SK-N-SH treated with all-trans-retinoic acid at 6 μM for 48 hours (cell line): ENCODE measurements around the gene WDR54.

Experiments
- ATAC-seq: fragments of 200-7000 bp; cut with Tn5 transposase; 3 replicates; pipeline ENCODE4 v1.9.1; 2020; ENCODE audit warnings: mild to moderate bottlenecking, moderate library complexity
- BACH2 ChIP-seq: fragments of 250-450 bp; sonication (Bioruptor Pico); IDR thresholded peaks from 2 replicates; pipeline ENCODE4 v1.9.0; 2021; ENCODE audit warnings: mild to moderate bottlenecking, borderline replicate concordance
- CREB5 ChIP-seq: fragments of 250-450 bp; sonication (Bioruptor Pico); IDR thresholded peaks from 2 replicates; pipeline ENCODE4 v1.5.1; 2020; ENCODE audit warnings: low read depth, mild to moderate bottlenecking, moderate library complexity
- CSRNP3 ChIP-seq: fragments of 250-450 bp; sonication (Bioruptor Pico); IDR thresholded peaks from 2 replicates; pipeline ENCODE4 v1.5.1; 2021; ENCODE audit warnings: mild to moderate bottlenecking, moderate library complexity
- ESRRG ChIP-seq: fragments of 250-450 bp; sonication (Bioruptor Pico); IDR thresholded peaks from 2 replicates; pipeline ENCODE4 v1.6.1; 2021; ENCODE audit warnings: mild to moderate bottlenecking
- GLIS3 ChIP-seq: fragments of 250-450 bp; sonication (Bioruptor Pico); IDR thresholded peaks from 2 replicates; pipeline ENCODE4 v1.5.0; 2020; ENCODE audit warnings: mild to moderate bottlenecking, moderate library complexity
- OSR1 ChIP-seq: fragments of 250-450 bp; sonication (Bioruptor Pico); IDR thresholded peaks from 2 replicates; pipeline ENCODE4 v1.8.0; 2022; ENCODE audit warnings: moderate library complexity, mild to moderate bottlenecking, inconsistent platforms
- PPARA ChIP-seq: fragments of 250-450 bp; sonication (Bioruptor Pico); IDR thresholded peaks from 2 replicates; pipeline ENCODE4 v1.5.0; 2020; ENCODE audit warnings: mild to moderate bottlenecking, borderline replicate concordance
- RARB ChIP-seq: fragments of 250-450 bp; sonication (Bioruptor Pico); IDR thresholded peaks from 2 replicates; pipeline ENCODE4 v1.8.0; 2021; ENCODE audit warnings: mild to moderate bottlenecking, moderate library complexity
- SNAI2 ChIP-seq: fragments of 250-450 bp; sonication (Bioruptor Pico); IDR thresholded peaks from 2 replicates; pipeline ENCODE4 v1.5.0; 2020; ENCODE audit warnings: mild to moderate bottlenecking, moderate library complexity
- ZFP3 ChIP-seq: fragments of 250-450 bp; sonication (Bioruptor Pico); IDR thresholded peaks from 2 replicates; pipeline ENCODE4 v1.5.0; 2020; ENCODE audit warnings: mild to moderate bottlenecking, moderate library complexity
- ZFP30 ChIP-seq: fragments of 450-650 bp; formaldehyde crosslinking; IDR thresholded peaks from 2 replicates; pipeline ENCODE4 v1.5.0; 2022; ENCODE audit warnings: mild to moderate bottlenecking, moderate library complexity
- ZNF565 ChIP-seq: fragments of 450-650 bp; formaldehyde crosslinking; conservative IDR thresholded peaks from 2 replicates; pipeline ENCODE4 v1.5.0; 2020; ENCODE audit warnings: low read depth, mild to moderate bottlenecking, moderate library complexity
- ZNF70 ChIP-seq: fragments of 450-650 bp; formaldehyde crosslinking; IDR thresholded peaks from 2 replicates; pipeline ENCODE4 v1.5.0; 2020; ENCODE audit warnings: mild to moderate bottlenecking, moderate library complexity
- ZNF8 ChIP-seq: fragments of 450-650 bp; formaldehyde crosslinking; IDR thresholded peaks from 2 replicates; pipeline ENCODE4 v1.5.0; 2020; ENCODE audit warnings: mild to moderate bottlenecking, moderate library complexity
- TF ChIP-seq, protein P1 (sequence below): fragments of 250-450 bp; sonication (Bioruptor Pico); IDR thresholded peaks from 2 replicates; pipeline ENCODE4 v1.5.0; 2020; ENCODE audit warnings: mild to moderate bottlenecking, moderate library complexity
- TF ChIP-seq, protein P2 (sequence below): fragments of 250-450 bp; sonication (Bioruptor Pico); IDR thresholded peaks from 2 replicates; pipeline ENCODE4 v1.8.0; 2020; ENCODE audit warnings: mild to moderate bottlenecking, moderate library complexity, borderline replicate concordance
- TF ChIP-seq, protein P3 (sequence below): fragments of 250-450 bp; sonication (Bioruptor Pico); IDR thresholded peaks from 2 replicates; pipeline ENCODE4 v1.8.0; 2021; ENCODE audit warnings: low read depth, mild to moderate bottlenecking, moderate library complexity, borderline replicate concordance

Gene WDR54

GRCh38 chr2:74414441-74414840 lies 7.1 kb upstream of the WDR54 start (continued):
- no peak for TF ChIP-seq CSRNP3 (CRISPR knock-in tag)

DNA sequence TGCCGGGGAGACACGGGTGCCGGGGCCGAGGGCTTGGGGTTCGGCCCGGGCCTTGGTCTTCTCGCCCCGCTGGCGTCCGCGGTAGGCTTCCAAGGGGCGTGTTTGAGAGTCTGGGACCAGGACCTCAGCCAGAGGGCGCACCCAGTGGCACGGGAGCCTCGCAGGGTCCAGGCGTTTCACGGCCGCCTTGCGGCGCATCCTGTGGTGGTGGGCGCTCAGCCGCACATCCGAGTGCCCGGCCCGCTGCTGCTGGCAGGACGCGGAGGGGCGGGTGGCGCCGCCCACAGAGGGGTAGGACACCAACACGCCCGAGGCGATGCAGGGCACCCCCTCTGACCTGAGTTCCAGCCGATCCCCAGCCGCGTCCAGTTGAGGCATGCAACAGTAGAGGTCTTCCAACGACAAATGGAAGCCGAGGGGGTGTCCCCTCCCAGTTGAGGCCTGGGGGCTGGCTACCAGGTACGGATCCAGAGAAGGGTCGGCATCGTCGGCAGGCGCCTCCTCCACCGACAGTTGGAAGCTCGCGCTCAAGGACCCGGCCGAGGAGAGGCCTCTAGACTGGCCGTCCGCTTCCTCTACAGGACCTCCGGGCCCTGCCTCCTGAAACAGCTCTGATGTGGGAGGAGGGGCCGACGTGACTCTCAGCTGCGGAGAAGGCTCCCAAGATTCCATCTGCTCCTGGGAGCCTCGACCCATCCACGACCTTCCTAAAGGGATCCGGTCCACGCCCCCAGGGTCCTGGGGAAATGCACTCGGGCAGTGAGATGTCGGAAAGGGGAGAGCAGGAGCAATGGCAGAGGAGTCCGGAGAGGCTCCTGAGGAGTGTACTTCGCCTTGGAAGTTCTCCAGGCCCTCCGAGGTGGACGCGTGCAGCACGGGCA lies 6.4 kb upstream of the WDR54 start:
- no peak for ATAC-seq
- no peak for TF ChIP-seq ZNF565
- TF ChIP-seq, all 23 proteins: peak for 0

GRCh38 chr2:74415762-74416395 lies 5.7 kb upstream of the WDR54 start:
- ATAC-seq, result no peak
- TF ChIP-seq ZNF565, result no peak
- no peak for TF ChIP-seq GLIS3 (CRISPR knock-in tag)
- no peak for TF ChIP-seq SNAI2 (CRISPR knock-in tag)
- no peak for TF ChIP-seq RARB
- no peak for TF ChIP-seq OSR1 (CRISPR knock-in tag)
- TF ChIP-seq CREB5 (CRISPR knock-in tag), result no peak
- TF ChIP-seq ZFP30 (CRISPR knock-in tag), result no peak
- no peak for TF ChIP-seq CSRNP3 (CRISPR knock-in tag)
- TF ChIP-seq, protein P1, sequence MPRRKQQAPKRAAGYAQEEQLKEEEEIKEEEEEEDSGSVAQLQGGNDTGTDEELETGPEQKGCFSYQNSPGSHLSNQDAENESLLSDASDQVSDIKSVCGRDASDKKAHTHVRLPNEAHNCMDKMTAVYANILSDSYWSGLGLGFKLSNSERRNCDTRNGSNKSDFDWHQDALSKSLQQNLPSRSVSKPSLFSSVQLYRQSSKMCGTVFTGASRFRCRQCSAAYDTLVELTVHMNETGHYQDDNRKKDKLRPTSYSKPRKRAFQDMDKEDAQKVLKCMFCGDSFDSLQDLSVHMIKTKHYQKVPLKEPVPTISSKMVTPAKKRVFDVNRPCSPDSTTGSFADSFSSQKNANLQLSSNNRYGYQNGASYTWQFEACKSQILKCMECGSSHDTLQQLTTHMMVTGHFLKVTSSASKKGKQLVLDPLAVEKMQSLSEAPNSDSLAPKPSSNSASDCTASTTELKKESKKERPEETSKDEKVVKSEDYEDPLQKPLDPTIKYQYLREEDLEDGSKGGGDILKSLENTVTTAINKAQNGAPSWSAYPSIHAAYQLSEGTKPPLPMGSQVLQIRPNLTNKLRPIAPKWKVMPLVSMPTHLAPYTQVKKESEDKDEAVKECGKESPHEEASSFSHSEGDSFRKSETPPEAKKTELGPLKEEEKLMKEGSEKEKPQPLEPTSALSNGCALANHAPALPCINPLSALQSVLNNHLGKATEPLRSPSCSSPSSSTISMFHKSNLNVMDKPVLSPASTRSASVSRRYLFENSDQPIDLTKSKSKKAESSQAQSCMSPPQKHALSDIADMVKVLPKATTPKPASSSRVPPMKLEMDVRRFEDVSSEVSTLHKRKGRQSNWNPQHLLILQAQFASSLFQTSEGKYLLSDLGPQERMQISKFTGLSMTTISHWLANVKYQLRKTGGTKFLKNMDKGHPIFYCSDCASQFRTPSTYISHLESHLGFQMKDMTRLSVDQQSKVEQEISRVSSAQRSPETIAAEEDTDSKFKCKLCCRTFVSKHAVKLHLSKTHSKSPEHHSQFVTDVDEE (CRISPR knock-in tag), result no peak
- TF ChIP-seq ZFP3 (CRISPR knock-in tag), result no peak
- TF ChIP-seq ZNF8 (CRISPR knock-in tag), result no peak
- TF ChIP-seq, protein P2, sequence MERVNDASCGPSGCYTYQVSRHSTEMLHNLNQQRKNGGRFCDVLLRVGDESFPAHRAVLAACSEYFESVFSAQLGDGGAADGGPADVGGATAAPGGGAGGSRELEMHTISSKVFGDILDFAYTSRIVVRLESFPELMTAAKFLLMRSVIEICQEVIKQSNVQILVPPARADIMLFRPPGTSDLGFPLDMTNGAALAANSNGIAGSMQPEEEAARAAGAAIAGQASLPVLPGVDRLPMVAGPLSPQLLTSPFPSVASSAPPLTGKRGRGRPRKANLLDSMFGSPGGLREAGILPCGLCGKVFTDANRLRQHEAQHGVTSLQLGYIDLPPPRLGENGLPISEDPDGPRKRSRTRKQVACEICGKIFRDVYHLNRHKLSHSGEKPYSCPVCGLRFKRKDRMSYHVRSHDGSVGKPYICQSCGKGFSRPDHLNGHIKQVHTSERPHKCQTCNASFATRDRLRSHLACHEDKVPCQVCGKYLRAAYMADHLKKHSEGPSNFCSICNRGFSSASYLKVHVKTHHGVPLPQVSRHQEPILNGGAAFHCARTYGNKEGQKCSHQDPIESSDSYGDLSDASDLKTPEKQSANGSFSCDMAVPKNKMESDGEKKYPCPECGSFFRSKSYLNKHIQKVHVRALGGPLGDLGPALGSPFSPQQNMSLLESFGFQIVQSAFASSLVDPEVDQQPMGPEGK (CRISPR knock-in tag), result no peak
- TF ChIP-seq ZNF70 (CRISPR knock-in tag), result no peak
- no peak for TF ChIP-seq BACH2
- TF ChIP-seq, protein P3, sequence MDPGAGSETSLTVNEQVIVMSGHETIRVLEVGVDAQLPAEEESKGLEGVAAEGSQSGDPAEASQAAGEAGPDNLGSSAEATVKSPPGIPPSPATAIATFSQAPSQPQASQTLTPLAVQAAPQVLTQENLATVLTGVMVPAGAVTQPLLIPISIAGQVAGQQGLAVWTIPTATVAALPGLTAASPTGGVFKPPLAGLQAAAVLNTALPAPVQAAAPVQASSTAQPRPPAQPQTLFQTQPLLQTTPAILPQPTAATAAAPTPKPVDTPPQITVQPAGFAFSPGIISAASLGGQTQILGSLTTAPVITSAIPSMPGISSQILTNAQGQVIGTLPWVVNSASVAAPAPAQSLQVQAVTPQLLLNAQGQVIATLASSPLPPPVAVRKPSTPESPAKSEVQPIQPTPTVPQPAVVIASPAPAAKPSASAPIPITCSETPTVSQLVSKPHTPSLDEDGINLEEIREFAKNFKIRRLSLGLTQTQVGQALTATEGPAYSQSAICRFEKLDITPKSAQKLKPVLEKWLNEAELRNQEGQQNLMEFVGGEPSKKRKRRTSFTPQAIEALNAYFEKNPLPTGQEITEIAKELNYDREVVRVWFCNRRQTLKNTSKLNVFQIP (CRISPR knock-in tag), result no peak
- TF ChIP-seq ESRRG, result no peak
- TF ChIP-seq PPARA, result no peak
